ENCODE results near the gene CGRRF1. TPM values are rescaled to one million over a fixed set of nuclear protein-coding genes. Genes with fewer than 3 reads are reported as not detected.

The CGRRF1 gene
- total RNA-seq, 1 experiment from 2014 or later: 14.1 TPM

DNA sequence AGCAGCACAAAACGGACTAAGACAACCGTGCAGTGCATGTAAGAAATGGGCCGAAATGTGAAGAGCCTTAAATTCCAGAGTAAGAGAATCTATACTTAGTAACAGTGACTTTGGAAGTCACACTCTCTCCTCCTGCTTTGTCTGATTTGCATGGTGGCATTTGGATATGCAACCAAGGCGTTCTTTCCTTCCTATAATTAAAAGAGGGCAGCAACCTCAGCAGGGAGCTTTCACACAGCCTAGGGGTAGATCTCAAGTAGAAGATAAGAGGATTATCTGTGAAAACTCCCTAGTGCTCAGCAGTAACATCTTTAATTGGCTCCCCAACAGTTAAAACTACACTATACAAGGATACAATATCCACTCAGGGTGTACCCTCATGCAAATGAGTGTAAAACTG, 37.4 kb upstream of the CGRRF1 start:
- Histone ChIP-seq H3K27me3 (ENCODE audit: control insufficient read depth, insufficient read depth, low read length) (no peaks in the 10 kb centered on the region), H3K36me3 (ENCODE audit: control insufficient read depth, insufficient read depth, low read length) (no peaks in the 10 kb centered on the region; the same call in 1 of the 2 replicates), H3K9me3 (ENCODE audit: control insufficient read depth, insufficient read depth, low read depth, low read length) (no peaks in the 10 kb centered on the region), H3K4me1 (ENCODE audit: control insufficient read depth, insufficient read depth, low read length) (no peaks in the 10 kb centered on the region), H3K27ac (ENCODE audit: low read length) (no peak overlapping the region), H3K4me3 (ENCODE audit: low read depth in 2 of 2, low read length in 2 of 2) (no peak overlapping the region)
- CTCF ChIA-PET: no interaction called here
- DNase-seq (ENCODE audit: low read depth, low spot score): no peak
- in situ Hi-C loops (cut with HindIII; ENCODE audit: low pct_unique_long_range_greater_than_20kb, low sequenced_read_pairs): no loop called here
- TF ChIP-seq TCF7L2 (IDR thresholded peaks at IDR 0.05; ENCODE audit: low read depth, low read length): no peak
- BruUV-seq (replicated peaks): no TSS peak
- POLR2A ChIA-PET: no interaction called here
- no peak for ATAC-seq
- intact Hi-C loops (cut with micrococcal nuclease; ENCODE audit: unreplicated experiment): no loop called here

DNA sequence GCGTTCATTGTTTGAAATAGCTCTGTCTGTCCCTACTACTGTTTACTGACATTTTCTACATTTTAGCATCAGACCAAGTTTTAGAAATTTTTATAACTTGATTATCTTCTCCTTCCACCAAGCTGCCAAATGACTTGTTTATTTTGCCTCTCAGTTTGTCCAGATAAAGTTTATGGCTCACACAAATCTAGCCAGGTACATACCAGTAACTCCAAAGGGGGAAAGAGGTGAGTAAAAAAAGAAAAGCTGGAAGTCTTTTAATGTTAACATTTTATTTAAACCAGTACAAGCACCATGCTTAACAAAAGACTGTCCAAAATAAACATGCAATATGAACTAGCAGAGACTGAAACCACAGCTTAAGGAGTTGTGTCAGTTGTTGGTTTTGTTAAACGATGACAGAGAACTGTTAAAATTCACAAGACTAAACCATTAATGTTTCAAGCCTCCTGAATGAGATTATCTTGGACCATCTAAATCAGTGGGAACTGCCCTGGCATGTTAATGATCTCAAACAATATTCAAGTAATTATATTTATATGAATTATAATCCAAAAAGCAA, 35.4 kb upstream of the CGRRF1 start:
- Histone ChIP-seq H3K27me3 (ENCODE audit: control insufficient read depth, insufficient read depth, low read length) (no peaks in the 10 kb centered on the region), H3K36me3 (ENCODE audit: control insufficient read depth, insufficient read depth, low read length) (peaks cover 4% of the 10 kb centered on the region), H3K4me3 (ENCODE audit: low read depth in 2 of 2, low read length in 2 of 2) (no peak overlapping the region), H3K9me3 (ENCODE audit: control insufficient read depth, insufficient read depth, low read depth, low read length) (no peaks in the 10 kb centered on the region), H3K4me1 (ENCODE audit: control insufficient read depth, insufficient read depth, low read length) (no peaks in the 10 kb centered on the region), H3K27ac (ENCODE audit: low read length) (no peak overlapping the region)
- intact Hi-C loops (cut with micrococcal nuclease; ENCODE audit: unreplicated experiment): no loop called here
- in situ Hi-C loops (cut with HindIII; ENCODE audit: low pct_unique_long_range_greater_than_20kb, low sequenced_read_pairs): no loop called here
- TF ChIP-seq, protein P1, sequence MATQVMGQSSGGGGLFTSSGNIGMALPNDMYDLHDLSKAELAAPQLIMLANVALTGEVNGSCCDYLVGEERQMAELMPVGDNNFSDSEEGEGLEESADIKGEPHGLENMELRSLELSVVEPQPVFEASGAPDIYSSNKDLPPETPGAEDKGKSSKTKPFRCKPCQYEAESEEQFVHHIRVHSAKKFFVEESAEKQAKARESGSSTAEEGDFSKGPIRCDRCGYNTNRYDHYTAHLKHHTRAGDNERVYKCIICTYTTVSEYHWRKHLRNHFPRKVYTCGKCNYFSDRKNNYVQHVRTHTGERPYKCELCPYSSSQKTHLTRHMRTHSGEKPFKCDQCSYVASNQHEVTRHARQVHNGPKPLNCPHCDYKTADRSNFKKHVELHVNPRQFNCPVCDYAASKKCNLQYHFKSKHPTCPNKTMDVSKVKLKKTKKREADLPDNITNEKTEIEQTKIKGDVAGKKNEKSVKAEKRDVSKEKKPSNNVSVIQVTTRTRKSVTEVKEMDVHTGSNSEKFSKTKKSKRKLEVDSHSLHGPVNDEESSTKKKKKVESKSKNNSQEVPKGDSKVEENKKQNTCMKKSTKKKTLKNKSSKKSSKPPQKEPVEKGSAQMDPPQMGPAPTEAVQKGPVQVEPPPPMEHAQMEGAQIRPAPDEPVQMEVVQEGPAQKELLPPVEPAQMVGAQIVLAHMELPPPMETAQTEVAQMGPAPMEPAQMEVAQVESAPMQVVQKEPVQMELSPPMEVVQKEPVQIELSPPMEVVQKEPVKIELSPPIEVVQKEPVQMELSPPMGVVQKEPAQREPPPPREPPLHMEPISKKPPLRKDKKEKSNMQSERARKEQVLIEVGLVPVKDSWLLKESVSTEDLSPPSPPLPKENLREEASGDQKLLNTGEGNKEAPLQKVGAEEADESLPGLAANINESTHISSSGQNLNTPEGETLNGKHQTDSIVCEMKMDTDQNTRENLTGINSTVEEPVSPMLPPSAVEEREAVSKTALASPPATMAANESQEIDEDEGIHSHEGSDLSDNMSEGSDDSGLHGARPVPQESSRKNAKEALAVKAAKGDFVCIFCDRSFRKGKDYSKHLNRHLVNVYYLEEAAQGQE (IDR thresholded peaks at IDR 0.05; ENCODE audit: insufficient read depth in 1 of 2, low read depth in 2 of 2, low read length in 1 of 2): no peak
- TF ChIP-seq, protein P2, sequence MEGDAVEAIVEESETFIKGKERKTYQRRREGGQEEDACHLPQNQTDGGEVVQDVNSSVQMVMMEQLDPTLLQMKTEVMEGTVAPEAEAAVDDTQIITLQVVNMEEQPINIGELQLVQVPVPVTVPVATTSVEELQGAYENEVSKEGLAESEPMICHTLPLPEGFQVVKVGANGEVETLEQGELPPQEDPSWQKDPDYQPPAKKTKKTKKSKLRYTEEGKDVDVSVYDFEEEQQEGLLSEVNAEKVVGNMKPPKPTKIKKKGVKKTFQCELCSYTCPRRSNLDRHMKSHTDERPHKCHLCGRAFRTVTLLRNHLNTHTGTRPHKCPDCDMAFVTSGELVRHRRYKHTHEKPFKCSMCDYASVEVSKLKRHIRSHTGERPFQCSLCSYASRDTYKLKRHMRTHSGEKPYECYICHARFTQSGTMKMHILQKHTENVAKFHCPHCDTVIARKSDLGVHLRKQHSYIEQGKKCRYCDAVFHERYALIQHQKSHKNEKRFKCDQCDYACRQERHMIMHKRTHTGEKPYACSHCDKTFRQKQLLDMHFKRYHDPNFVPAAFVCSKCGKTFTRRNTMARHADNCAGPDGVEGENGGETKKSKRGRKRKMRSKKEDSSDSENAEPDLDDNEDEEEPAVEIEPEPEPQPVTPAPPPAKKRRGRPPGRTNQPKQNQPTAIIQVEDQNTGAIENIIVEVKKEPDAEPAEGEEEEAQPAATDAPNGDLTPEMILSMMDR (IDR thresholded peaks at IDR 0.05): no peak
- TF ChIP-seq POLR2AphosphoS5 (IDR thresholded peaks at IDR 0.05; ENCODE audit: low read depth, low read length) (no peak), SIN3A (IDR thresholded peaks at IDR 0.05; ENCODE audit: borderline replicate concordance, insufficient read depth, low read depth, low read length) (no peak), TCF7L2 (IDR thresholded peaks at IDR 0.05; ENCODE audit: low read depth, low read length) (no peak)
- ChIA-PET CTCF (no interaction called here), POLR2A (no interaction called here)
- DNase-seq (ENCODE audit: low read depth, low spot score) (no peak), ATAC-seq (no peak)
- BruUV-seq (replicated peaks): no TSS peak

DNA sequence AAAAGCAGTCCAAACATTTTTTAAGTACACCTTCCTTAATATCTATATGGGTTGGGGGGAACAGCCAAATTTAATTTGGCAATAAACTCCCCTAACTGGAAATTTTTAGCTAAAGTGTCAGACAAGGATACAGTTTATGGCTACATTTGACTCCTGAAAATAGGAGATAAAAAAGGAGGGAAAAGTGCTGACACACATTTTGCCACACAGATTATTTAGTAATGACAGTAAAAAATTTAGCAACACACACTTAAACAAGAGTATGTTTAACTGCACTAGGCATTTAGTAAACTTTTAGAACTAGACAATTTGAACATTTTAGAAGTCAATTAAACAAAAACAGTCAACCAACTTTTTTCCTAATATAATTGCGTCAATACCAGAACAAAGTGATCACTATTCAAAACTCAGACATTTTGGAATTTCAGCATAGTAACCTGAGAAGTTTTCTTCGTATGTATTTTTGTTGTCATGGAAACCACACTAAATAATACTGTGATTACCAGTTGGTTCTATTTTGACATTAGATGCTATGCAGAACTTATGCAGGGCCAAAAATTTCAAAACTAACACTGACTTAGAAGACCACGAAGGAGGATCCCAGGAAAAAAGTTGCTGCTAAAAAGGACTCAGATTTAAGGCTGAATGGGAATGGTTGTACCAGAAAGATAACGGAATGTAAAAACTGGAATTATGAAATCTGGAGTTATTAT, 34.4 kb upstream of the CGRRF1 start:
- Histone ChIP-seq H3K9me3 (ENCODE audit: control insufficient read depth, insufficient read depth, low read depth, low read length) (no peaks in the 10 kb centered on the region), H3K27ac (ENCODE audit: low read length) (no peak overlapping the region), H3K36me3 (ENCODE audit: control insufficient read depth, insufficient read depth, low read length) (peaks cover 6% of the 10 kb centered on the region), H3K27me3 (ENCODE audit: control insufficient read depth, insufficient read depth, low read length) (no peaks in the 10 kb centered on the region), H3K4me1 (ENCODE audit: control insufficient read depth, insufficient read depth, low read length) (no peaks in the 10 kb centered on the region), H3K4me3 (ENCODE audit: low read depth in 2 of 2, low read length in 2 of 2) (no peak overlapping the region)
- intact Hi-C loops (cut with micrococcal nuclease; ENCODE audit: unreplicated experiment) (no loop called here), in situ Hi-C loops (cut with HindIII; ENCODE audit: low pct_unique_long_range_greater_than_20kb, low sequenced_read_pairs) (no loop called here)
- BruUV-seq (replicated peaks): no TSS peak
- ATAC-seq (no peak), DNase-seq (ENCODE audit: low read depth, low spot score) (no peak)
- TF ChIP-seq SIN3A (IDR thresholded peaks at IDR 0.05; ENCODE audit: borderline replicate concordance, insufficient read depth, low read depth, low read length) (no peak), TCF7L2 (IDR thresholded peaks at IDR 0.05; ENCODE audit: low read depth, low read length) (no peak), POLR2AphosphoS5 (IDR thresholded peaks at IDR 0.05; ENCODE audit: low read depth, low read length) (no peak)
- TF ChIP-seq, protein P1 (IDR thresholded peaks at IDR 0.05; ENCODE audit: insufficient read depth in 1 of 2, low read depth in 2 of 2, low read length in 1 of 2): no peak
- TF ChIP-seq, protein P2 (IDR thresholded peaks at IDR 0.05): no peak
- ChIA-PET POLR2A (no interaction called here), CTCF (no interaction called here)

Measured in Panc1 (cell line).